GM21825 (cell line): Measurements from ENCODE around the gene EEF1A2.

ENCODE experiments used
- ATAC-seq: cut with Tn5 transposase; IDR thresholded peaks from one replicate; pipeline ENCODE4 v1.9.1; 2021; ENCODE audit warnings: mild to moderate bottlenecking, moderate library complexity; ENCODE audit not compliant: unreplicated experiment

EEF1A2 gene

GRCh38 chr20:63455568-63455859 lies 43.4 kb downstream of the EEF1A2 start:
- ATAC-seq: no peak

DNA sequence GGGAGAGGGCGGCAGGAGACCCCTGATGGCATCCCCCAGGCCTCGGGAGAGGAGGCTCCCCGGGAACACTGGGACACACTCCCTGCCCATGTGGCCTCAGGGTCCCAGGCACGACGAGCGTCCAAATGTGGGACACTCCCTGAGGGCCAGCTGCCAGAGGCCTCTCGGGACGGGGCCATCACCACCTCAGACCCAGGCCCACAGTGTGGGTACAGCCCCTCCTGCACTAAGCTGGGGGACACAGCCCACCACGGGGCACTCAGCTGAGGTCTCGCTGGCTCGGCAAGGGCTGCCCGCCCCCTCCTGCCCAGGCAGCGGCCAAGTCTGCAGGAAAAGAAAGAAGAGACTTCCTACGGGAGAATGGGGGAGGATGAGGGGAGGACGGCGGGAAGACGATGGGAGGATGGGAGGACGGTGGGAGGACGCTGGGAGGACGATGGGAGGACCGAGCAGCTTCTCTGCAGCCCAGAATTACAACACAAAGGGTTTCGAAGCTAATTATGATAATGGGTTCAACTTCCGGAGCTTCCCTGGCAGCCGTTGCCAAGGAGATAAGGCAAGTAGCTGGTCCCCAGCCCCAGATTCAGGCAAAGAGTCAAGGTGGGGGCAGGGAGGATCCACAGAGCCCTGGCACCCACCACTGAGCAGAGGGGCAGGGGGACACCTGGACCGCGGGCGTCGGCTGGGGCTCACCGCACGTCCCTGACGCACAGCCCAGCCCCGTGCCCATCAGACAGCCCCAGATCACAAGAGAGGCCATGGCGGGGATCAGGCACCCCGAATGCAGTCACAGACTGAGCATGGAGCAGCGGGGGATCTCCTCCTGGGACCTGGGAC lies 43.9 kb downstream of the EEF1A2 start:
- no peak for ATAC-seq

GRCh38 chr20:63452821-63453523 lies 45.9 kb downstream of the EEF1A2 start:
- no peak for ATAC-seq

DNA sequence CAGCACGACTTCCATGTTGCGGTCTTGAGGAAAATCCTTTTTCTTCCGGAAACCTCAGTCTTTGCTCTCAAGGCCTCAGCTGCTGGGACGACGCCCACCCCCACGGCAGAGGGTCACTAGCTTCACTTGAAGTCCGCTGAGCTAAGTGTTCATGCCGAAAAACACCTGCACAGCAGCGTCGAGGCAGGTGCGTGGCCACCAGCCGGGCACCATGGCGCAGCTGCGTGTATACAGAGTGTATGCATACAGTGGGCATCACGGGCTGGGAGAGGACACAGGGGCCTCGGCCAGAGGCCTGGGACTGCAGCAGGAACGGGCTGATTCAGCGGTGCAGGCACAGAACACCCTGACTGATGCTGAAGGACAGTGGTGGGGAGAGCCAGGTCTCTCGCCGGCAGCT lies 46.5 kb downstream of the EEF1A2 start:
- no peak for ATAC-seq

DNA sequence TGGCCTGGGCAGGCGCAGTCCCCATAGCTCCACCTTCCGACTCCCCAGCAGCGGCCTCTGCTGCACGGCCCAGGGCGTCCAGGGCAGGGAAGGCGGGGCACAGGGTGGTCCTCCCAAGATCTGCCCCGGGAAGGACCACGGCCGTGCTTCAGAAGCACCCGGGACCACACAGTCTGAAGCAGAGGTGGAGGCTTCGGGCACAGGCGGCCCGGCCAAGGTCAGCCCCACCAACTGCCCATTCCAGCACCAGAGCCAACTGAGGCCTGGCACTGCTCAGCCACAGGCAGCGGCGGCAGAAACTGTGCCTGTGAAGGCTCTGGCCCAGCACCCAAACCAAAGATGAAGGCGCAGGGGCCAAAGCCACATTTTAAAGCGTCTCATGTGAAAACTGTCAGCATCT lies 47.1 kb downstream of the EEF1A2 start:
- no peak for ATAC-seq

- ATAC-seq: no peak
These were observed 48.8 kb downstream of the EEF1A2 start for GRCh38 chr20:63449796-63450730.

DNA sequence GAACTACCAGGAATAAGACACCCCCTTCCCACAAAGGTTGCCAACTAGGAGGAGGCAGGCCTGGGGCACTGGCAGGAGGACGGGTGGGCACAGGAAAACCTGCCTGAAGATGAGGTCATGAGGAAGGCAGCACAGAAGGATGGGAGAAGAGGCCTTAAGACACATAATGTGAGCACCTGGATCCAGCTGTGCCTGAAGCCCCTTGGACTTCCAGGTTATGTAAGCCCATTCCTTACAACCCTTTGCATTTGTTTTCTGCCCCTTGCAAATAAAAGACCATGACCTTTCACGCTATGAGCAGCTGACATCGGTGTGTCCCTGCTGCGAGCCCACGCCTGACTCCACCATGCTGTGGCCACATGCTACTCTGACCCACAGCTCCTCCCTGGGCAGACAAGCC lies 49.9 kb downstream of the EEF1A2 start:
- no peak for ATAC-seq

- ATAC-seq: no peak
These were observed 50.9 kb downstream of the EEF1A2 start for GRCh38 chr20:63448031-63448430.

DNA sequence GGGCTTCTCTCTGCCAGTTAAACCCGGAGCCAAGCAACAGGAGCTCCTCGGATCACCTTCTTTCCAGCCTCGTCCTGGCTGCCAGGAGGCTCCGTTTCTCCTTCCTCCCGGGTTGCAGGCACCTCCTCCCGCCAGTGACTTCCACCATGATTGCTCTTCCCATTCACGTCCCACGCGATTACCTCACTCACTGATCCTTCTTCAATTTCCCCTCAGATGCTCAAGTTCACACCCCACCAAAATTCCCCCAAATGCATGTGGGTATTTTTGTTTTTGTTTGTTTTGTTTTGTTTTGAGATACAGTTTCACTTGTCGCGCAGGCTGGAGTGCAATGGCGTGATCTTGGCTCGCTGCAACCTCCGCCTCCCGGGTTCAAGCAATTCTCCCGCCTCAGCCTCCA lies 51.6 kb downstream of the EEF1A2 start:
- ATAC-seq: no peak

- ATAC-seq: no peak
These were observed 52.5 kb downstream of the EEF1A2 start for GRCh38 chr20:63446216-63447024.

GRCh38 chr20:63445075-63445734 lies 53.7 kb downstream of the EEF1A2 start:
- ATAC-seq: no peak

- ATAC-seq: no peak
These were observed 54.3 kb downstream of the EEF1A2 start for GRCh38 chr20:63444548-63444947.

DNA sequence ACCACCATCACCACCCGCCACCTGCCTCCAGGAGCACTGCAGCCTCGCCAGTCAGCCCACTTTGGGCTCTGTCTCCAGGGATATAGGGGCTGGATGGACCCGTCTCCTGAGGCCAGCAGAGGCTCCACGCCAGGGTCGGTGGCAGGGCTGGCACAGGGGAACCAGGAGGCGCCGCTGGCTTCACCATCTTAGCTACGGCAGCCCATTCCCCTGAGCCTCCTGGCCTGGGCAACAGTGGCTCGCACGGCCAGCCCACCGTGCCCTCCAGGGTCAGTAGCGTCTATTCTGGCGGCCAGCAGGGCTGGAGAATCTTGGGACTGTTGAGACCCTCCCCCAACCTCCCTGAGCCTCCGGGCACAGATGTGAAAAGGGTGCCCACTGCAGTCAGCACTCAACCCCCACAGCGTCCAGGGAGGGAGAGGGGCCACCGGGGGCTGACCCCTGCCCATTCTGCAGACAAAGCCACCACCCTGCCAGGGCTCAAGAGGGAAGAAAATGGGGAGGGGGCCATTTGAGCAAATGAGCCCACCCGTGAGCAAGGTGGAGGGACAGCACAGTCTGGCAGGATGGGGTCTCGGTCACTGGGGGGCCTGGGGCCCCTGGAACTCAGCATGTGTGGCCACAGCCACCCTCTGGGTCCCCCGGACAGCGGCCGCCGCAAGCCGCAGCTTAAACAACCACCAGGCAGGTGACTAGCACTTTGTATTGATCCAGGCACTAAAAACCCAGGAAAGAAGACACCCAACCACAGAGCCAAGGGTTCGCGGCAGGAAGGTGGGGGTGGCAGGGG lies 55.1 kb downstream of the EEF1A2 start:
- ATAC-seq: no peak

GRCh38 chr20:63442100-63442493 lies 56.8 kb downstream of the EEF1A2 start:
- ATAC-seq: no peak

- ATAC-seq: no peak
These were observed 57.5 kb downstream of the EEF1A2 start for GRCh38 chr20:63441136-63442099.

DNA sequence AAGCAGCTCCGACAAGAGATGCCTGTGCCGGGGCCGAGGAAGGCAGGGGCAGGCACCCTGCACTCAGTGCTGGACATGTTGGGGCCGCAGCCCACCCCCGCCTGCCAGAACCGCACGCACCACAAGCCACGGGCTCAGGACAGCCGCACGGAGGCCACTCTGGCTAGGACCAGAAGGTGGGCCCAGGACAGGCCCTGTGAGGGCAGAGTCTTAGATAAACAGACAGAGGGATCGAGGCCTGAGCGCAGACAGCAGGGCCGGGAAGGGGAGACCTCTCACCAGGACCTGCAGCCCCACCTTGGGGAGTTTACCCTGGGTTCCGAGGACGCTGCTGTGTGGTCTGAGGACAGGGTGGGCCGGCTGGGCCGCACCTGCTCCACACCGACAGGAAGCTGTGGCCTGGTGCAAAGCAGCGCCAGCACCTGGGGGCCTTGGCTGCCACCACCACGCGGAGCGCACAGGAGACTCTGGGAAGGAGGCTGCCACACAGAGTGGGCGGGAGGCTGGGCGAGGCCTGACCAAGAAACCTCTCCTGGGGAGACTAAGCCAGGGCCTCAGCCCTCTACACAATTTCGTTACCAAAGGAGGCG lies 58.4 kb downstream of the EEF1A2 start:
- ATAC-seq: no peak

- ATAC-seq: no peak
These were observed 59.0 kb downstream of the EEF1A2 start for GRCh38 chr20:63439866-63440265.

DNA sequence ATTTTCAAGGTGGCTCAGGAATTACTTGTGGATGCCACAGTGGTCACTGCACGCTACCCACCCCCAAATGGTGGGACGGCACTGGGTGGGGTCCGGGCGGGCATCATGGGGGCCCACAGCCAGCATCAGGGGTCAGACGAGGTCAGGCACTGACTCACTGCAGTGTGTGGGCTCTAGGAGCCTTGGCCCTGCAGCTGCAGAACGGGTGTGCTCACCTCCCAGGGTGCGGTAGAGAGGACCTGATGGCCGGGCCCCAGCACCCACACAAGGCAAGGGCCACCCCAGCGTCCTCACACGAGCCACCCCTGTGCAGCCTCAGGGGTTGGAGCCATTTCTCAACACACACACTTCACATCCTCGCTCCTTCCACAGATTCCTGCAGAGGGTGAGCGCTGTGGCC lies 60.8 kb downstream of the EEF1A2 start:
- ATAC-seq: no peak
